ENCODE results near the gene A3GALT2. TPM values are rescaled to one million over a fixed set of nuclear protein-coding genes. Genes with fewer than 3 reads are reported as not detected.

Gene A3GALT2
- total RNA-seq: not detected in 2 replicates

- DNase-seq (ENCODE audit: low read depth): no peak
- TF ChIP-seq, protein P1, sequence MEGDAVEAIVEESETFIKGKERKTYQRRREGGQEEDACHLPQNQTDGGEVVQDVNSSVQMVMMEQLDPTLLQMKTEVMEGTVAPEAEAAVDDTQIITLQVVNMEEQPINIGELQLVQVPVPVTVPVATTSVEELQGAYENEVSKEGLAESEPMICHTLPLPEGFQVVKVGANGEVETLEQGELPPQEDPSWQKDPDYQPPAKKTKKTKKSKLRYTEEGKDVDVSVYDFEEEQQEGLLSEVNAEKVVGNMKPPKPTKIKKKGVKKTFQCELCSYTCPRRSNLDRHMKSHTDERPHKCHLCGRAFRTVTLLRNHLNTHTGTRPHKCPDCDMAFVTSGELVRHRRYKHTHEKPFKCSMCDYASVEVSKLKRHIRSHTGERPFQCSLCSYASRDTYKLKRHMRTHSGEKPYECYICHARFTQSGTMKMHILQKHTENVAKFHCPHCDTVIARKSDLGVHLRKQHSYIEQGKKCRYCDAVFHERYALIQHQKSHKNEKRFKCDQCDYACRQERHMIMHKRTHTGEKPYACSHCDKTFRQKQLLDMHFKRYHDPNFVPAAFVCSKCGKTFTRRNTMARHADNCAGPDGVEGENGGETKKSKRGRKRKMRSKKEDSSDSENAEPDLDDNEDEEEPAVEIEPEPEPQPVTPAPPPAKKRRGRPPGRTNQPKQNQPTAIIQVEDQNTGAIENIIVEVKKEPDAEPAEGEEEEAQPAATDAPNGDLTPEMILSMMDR (conservative IDR thresholded peaks at IDR 0.05; ENCODE audit: low read depth, low read length): no peak
- no peak within 1 kb of the TSS for H3K4me3 ChIP-seq (ENCODE audit: low read depth, low read length)
Observed at GRCh38 chr1:33320619-33321165, at the start of gene A3GALT2. Gene A3GALT2 (minus strand): TSS chr1:33321098. CDS start chr1:33321098, 0 bp downstream.

DNA sequence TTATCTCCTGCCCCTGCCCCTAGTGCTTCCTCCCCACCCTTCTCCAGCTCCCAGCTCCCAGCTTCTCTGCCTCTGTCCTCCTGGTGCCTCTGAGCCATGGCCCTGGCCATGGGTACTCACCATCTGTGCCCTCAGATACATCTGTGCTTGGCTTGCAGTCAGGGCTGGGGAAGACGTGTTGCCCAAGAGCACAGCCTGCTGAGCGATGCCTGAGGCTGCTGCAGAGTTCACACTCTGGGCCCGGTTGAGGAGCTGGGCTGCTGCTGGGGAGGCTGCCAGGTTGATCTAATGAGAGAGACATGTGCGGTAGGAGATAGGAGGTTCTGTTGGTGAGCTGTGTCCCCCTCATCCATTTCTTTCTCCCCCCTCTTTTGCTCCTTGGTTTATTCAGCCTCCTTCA lies 49.4 kb upstream of the A3GALT2 start:
- H3K4me3 ChIP-seq (ENCODE audit: low read depth, low read length): no peak overlapping the region
- TF ChIP-seq, protein P1 (conservative IDR thresholded peaks at IDR 0.05; ENCODE audit: low read depth, low read length): no peak
- DNase-seq (ENCODE audit: low read depth): no peak

DNA sequence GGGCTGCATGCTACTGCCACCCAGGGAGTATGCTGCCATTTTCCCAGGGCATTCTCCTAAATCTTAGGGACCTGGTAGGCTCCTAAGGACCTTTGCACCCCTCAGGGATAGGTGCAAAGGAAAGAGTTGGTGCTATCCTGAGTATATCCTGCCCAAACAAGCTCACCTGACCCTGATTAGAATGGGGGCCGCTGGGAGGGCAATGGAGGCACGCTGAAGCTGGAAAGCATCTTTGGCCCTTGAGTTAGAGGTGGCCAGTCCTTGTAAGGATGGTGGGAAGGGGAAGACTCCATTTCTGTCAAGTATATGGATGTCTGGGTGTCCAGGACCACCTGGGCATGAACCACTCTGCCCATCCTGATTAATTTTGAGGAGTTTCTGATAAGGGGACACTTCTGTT lies 48.9 kb upstream of the A3GALT2 start:
- H3K4me3 ChIP-seq (ENCODE audit: low read depth, low read length): no peak overlapping the region
- TF ChIP-seq, protein P1 (conservative IDR thresholded peaks at IDR 0.05; ENCODE audit: low read depth, low read length): no peak
- DNase-seq (ENCODE audit: low read depth): no peak

GRCh38 chr1:33369081-33369480 lies 48.2 kb upstream of the A3GALT2 start:
- no peak for DNase-seq (ENCODE audit: low read depth)
- H3K4me3 ChIP-seq (ENCODE audit: low read depth, low read length): no peak overlapping the region
- TF ChIP-seq, protein P1 (conservative IDR thresholded peaks at IDR 0.05; ENCODE audit: low read depth, low read length): no peak

DNA sequence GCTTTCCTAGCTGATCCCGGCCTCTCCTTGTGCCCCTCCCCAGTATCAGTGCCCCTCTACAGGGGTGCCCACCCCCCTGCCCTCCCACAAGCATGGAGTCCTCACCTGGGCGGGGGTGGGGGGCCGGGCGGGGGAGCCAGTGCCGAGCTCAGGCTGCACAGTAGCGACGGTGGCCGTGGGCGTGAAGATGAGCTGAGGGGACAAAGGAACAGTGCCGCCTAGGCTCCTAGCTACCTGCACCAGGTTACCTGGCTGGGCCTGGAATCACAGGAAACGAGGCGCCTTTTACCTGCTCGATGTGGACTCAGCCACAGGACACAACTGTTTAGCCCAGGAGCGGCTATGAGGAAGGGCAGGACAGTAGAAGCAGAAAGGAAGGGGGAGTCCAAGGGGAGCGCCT lies 47.5 kb upstream of the A3GALT2 start:
- DNase-seq (ENCODE audit: low read depth): no peak
- TF ChIP-seq, protein P1 (conservative IDR thresholded peaks at IDR 0.05; ENCODE audit: low read depth, low read length): no peak
- no peak overlapping the region for H3K4me3 ChIP-seq (ENCODE audit: low read depth, low read length)

GRCh38 chr1:33367485-33368405 lies 46.8 kb upstream of the A3GALT2 start:
- no peak for DNase-seq (ENCODE audit: low read depth)
- TF ChIP-seq, protein P1 (conservative IDR thresholded peaks at IDR 0.05; ENCODE audit: low read depth, low read length): peak; percentile 96
- H3K4me3 ChIP-seq (ENCODE audit: low read depth, low read length): no peak overlapping the region
